GM19193 (cell line): Measurements from ENCODE around the gene LINC00632.

Experiments
- POLR2A ChIP-seq: IDR thresholded peaks from 4 replicates; pipeline ENCODE4 v1.6.1; 2011; ENCODE audit not compliant: insufficient read depth, insufficient read length; ENCODE audit errors: extremely low read depth

The LINC00632 gene

DNA sequence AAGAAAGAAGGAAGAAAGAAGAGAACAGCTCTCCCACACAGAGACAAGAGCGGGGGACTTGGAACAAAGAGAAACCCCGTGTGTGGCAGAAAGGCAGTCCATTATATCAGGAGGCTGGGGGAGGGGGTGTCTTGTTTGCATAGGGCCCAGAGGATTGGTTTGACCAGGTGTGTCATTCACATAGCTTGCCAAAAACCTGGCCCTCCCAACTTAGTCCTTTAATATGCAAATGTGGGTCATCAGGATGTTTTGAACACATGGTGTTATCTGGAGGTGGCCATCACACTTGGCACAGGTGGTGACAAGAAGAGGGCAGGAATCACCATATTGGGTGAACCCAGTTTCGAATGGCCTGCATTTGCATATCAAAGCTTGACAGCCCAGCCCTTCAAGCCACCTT lies 111.7 kb downstream of the LINC00632 start:
- no peak for TF ChIP-seq POLR2A

- no peak for TF ChIP-seq POLR2A
Observed at GRCh38 chrX:140822184-140822583, 112.6 kb downstream of the LINC00632 start.

- TF ChIP-seq POLR2A = no peak
Observed at GRCh38 chrX:140822861-140823260, 113.3 kb downstream of the LINC00632 start.

GRCh38 chrX:140836874-140837273 lies 127.3 kb downstream of the LINC00632 start:
- no peak for TF ChIP-seq POLR2A
